H1 (cell line): ENCODE measurements around the gene KCNC1. TPM values are rescaled to one million over a fixed set of nuclear protein-coding genes. Genes with fewer than 3 reads are reported as not detected.

Experiments
- EGR1 ChIP-seq: IDR thresholded peaks from 2 replicates; pipeline ENCODE4 v1.6.1; 2011; ENCODE audit warnings: low read depth, low read length, borderline replicate concordance
- GABPA ChIP-seq: IDR thresholded peaks from 2 replicates; pipeline ENCODE4 v1.6.1; 2011; ENCODE audit warnings: mild to moderate bottlenecking, low read length, moderate library complexity, borderline replicate concordance; ENCODE audit not compliant: insufficient read depth
- KDM5A ChIP-seq: fragments of 200-600 bp; IDR thresholded peaks from 2 replicates; pipeline ENCODE4 v1.7.1; 2012; ENCODE audit warnings: mild to moderate bottlenecking, low read length, inconsistent platforms, mixed read lengths
- POU5F1 ChIP-seq: IDR thresholded peaks from 2 replicates; pipeline ENCODE4 v1.6.1; 2011; ENCODE audit warnings: low read depth, mild to moderate bottlenecking, low read length, moderate library complexity
- RBBP5 ChIP-seq: IDR thresholded peaks from 2 replicates; pipeline ENCODE4 v1.7.1; 2012; ENCODE audit warnings: low read depth, mild to moderate bottlenecking, inconsistent platforms, low read length, moderate library complexity, borderline replicate concordance
- polyA plus RNA-seq, 7 experiments: library from polyadenylated mRNA; depleted of rRNA in 3 of 7; stranded (reverse) in 5 of 7; unstranded in 2 of 7; fragments of >200 nt in 5 of 7; fragments of 200-250 nt in 2 of 7; gene quantifications; 1 replicate in 5 of 7; 2 replicates in 1 of 7; 4 replicates in 1 of 7; pipeline versions ENCODE4 v1.2.1 to v1.2.3, GENCODE V29; 2011 to 2013; ENCODE audit warnings: missing spikeins in 2 of 7, mixed read lengths in 2 of 7
- total RNA-seq: library from RNA; stranded (reverse); fragmentation: NEBNext Ultra II Directional; extraction: Animal tissue kit (Norgen Biotek cat#: 25700); gene quantifications from 2 replicates; pipeline ENCODE4 v1.2.1, GENCODE V29; 2021

The KCNC1 gene
- total and polyA plus RNA-seq, 2 of the 8 experiments (the other 6 are each of a cell fraction or from before 2014, with no cell fraction given), result 0.11 to 0.26 TPM

GRCh38 chr11:17748761-17749721 lies 14.5 kb downstream of the KCNC1 start (continued):
- TF ChIP-seq EGR1, result no peak
- no peak for TF ChIP-seq POU5F1
- TF ChIP-seq GABPA, result no peak
- no peak for TF ChIP-seq KDM5A
- TF ChIP-seq RBBP5, result no peak
